NCI-H82 (cell line): Measurements from ENCODE around the gene CRELD1.

ENCODE experiments used
- DNase-seq: peaks from one replicate; lab custom pipeline; 2025; lab: John Stamatoyannopoulos, UW

The CRELD1 gene

GRCh38 chr3:9906480-9906879, 27.2 kb upstream of the CRELD1 start:
- DNase-seq = no peak

GRCh38 chr3:9908286-9908685, 25.3 kb upstream of the CRELD1 start:
- no peak for DNase-seq

GRCh38 chr3:9909221-9910013, 24.2 kb upstream of the CRELD1 start:
- DNase-seq = no peak

DNA sequence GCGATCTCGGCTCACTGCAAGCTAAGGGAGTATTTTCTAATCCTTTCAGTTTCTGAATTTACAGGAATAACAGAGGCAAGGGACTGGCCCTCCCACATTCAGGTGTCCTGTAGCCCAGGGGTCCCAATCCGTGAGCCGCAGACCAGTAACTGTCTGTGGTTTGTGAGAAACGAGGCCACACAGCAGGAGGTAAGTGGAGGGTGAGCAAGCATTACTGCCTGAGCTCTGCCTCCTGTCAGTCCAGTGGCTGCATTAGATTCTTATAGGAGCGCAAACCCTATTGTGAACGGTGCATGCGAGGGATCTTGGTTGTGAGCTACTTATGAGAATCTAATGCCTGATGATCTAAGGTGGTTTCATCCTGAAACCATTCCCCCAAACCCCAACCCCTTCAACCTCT, 21.8 kb upstream of the CRELD1 start:
- no peak for DNase-seq

DNA sequence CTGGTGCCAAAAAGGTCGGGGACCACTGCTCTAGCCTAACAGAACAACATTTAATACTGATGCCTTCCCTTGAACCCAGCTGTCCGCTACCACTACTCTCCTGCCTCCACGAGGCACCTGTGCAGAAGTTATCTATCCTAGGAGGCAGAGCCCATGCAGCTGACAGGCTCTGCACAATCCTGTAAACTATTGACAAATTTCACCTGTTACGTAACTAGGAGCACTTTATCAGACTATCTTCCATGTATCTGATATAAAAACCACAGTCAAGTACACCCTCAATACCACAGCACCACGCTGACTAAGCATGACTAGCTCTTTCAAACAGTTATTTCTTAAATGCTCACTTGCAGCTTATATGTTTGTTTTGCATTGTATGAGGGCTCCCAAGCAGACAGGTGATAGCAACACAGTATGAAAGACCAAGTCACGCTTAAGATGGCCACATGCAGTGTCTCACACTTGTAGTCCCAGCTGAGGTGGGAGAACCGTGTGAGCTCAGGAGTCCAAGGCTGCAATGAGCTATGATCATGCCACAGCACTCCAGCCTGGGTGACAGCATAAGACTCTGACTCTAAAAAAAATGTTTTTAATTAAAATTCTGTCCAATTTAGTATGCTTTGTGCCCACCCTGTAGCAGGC, 21.2 kb upstream of the CRELD1 start:
- no peak for DNase-seq

DNA sequence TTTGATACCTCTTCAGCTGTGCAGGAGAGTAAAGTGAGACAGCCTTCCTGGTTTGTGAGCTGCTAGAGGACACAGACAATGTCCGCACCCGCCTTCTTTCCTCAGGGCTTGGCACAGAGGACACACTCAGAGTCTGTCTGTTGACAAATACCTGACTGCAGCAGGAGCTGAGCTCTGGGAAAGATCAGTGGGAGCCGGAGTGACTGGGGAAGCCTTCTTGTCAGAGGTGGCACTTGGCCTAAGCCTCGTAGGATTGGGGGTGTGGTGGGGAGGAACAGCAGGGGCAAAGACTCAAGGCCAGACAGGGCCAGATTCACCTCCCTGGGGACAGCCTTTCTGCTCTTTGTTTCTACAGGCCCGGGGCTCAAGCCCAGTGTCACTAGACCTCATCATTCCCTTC, 20.0 kb upstream of the CRELD1 start:
- DNase-seq = peak; percentile 47

DNA sequence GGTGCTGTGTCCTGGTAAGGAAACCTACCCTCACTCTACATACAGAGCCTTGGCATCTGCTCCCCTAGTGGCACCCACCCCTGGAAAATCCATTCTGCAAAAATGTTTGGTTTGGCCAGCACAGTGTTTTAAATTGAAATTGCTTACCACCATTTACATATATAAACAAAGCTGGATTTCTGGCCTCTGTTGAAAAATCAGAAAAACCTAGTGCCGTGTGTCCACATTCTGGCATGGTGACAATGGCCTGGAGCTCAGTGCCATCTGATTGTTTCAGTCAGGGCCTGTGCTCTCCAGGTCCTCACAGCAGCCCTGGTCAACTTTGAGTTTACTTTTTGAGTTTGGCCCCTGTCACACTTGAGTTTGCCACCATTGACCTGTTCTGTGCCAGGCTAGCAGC, 19.6 kb upstream of the CRELD1 start:
- no peak for DNase-seq

- peak; percentile 86 for DNase-seq
Observed at GRCh38 chr3:9914559-9915253, 18.9 kb upstream of the CRELD1 start.

DNA sequence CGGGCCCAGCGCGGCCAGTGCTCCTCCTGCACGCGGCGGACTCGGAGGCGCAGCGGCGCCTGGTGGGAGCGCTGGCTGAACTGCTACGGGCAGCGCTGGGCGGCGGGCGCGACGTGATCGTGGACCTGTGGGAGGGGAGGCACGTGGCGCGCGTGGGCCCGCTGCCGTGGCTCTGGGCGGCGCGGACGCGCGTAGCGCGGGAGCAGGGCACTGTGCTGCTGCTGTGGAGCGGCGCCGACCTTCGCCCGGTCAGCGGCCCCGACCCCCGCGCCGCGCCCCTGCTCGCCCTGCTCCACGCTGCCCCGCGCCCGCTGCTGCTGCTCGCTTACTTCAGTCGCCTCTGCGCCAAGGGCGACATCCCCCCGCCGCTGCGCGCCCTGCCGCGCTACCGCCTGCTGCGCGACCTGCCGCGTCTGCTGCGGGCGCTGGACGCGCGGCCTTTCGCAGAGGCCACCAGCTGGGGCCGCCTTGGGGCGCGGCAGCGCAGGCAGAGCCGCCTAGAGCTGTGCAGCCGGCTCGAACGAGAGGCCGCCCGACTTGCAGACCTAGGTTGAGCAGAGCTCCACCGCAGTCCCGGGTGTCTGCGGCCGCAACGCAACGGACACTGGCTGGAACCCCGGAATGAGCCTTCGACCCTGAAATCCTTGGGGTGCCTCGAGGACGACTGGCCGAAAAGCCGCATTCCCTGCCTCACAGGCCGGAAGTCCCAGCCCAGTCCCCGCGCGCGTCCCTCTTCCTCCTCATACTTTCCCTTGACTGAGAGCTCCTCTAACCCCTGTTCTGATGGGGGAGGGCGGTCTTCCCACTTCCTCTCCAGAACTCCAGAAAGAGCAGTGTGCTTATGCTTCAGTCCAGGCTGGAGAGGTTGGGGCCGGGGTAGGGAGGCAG, 18.1 kb upstream of the CRELD1 start:
- peak; percentile 71 for DNase-seq

- peak; percentile 86 for DNase-seq
Observed at GRCh38 chr3:9916346-9916733, 17.3 kb upstream of the CRELD1 start.

DNA sequence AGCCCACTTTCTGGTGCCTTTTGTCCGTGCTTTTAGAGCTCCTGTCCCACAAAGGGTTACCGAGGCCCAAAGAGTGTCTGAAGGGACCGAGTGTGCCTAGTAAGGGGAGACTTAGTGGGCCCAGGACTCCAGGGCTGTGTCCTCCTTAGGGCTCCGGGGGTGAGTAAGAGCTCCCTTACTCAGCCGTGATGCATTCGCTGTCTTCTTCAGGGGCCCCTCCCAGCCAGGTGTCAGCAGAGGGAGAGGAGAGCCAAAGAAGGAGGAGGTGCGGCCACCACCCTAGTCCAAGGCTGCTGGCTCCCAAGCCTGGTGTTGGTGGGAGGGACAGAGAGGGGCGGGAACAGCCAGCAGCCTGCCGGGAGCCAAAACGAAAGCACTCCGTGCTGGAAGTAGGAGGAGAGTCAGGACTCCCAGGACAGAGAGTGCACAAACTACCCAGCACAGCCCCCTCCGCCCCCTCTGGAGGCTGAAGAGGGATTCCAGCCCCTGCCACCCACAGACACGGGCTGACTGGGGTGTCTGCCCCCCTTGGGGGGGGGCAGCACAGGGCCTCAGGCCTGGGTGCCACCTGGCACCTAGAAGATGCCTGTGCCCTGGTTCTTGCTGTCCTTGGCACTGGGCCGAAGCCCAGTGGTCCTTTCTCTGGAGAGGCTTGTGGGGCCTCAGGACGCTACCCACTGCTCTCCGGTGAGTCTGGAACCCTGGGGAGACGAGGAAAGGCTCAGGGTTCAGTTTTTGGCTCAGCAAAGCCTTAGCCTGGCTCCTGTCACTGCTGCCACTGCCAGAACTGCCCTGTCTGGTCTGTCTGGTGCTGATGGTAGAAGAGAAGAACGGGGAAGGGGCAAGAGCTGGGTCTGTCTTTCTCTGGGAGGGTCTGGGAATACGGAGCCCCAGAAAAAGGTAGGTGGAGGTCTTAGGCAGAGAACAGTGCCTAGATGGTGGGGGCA, 16.6 kb upstream of the CRELD1 start, which contains the start of gene IL17RC:
Gene IL17RC, plus strand, starts transcription at position 365 of the 947 bp plus-strand sequence. Its CDS starts 218 bp downstream, at position 583.
- peak; percentile 94 for DNase-seq

DNA sequence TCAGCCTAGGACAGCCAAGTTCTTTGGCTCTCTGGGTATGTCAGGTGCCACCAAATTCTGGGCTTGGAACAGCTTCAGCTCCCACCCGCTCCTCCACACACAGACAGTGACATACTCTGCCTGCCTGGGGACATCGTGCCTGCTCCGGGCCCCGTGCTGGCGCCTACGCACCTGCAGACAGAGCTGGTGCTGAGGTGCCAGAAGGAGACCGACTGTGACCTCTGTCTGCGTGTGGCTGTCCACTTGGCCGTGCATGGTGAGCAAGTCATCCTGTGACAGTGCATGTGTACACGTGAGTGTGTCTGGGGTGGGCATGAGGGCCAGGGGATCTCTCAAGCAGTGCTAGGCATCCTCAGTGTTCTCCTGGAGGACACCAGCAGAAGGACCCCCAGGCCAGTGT, 15.8 kb upstream of the CRELD1 start:
- DNase-seq = no peak

GRCh38 chr3:9918261-9919038, 15.2 kb upstream of the CRELD1 start:
- no peak for DNase-seq

GRCh38 chr3:9928158-9928557, 5.5 kb upstream of the CRELD1 start:
- DNase-seq = no peak

GRCh38 chr3:9930804-9931418, 2.7 kb upstream of the CRELD1 start:
- DNase-seq = peak; percentile 18

- no peak for DNase-seq
Observed at GRCh38 chr3:9932535-9932842, 1.1 kb upstream of the CRELD1 start.

DNA sequence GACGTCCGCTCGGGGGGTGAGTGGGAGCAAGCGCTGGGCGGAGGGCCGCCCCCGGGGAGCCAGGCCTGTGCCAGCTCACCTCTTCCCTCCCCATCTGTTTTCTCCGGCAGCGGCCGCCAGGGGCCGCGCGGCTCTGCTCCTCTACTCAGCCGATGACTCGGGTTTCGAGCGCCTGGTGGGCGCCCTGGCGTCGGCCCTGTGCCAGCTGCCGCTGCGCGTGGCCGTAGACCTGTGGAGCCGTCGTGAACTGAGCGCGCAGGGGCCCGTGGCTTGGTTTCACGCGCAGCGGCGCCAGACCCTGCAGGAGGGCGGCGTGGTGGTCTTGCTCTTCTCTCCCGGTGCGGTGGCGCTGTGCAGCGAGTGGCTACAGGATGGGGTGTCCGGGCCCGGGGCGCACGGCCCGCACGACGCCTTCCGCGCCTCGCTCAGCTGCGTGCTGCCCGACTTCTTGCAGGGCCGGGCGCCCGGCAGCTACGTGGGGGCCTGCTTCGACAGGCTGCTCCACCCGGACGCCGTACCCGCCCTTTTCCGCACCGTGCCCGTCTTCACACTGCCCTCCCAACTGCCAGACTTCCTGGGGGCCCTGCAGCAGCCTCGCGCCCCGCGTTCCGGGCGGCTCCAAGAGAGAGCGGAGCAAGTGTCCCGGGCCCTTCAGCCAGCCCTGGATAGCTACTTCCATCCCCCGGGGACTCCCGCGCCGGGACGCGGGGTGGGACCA, 632 bp upstream of the CRELD1 start:
- peak; percentile 85 for DNase-seq

DNA sequence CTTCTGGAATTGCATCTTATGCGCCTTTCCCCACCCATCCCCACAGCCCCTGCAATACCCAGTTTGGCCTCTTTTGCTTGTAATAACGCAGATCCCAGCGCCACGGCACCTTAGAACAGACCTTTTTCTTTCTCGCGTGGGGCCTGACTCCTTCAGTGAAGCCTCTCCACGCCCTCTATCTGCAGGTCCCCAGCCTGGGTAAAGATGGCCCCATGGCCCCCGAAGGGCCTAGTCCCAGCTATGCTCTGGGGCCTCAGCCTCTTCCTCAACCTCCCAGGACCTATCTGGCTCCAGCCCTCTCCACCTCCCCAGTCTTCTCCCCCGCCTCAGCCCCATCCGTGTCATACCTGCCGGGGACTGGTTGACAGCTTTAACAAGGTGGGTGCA, 594 bp downstream of the CRELD1 start:
- DNase-seq = no peak

DNA sequence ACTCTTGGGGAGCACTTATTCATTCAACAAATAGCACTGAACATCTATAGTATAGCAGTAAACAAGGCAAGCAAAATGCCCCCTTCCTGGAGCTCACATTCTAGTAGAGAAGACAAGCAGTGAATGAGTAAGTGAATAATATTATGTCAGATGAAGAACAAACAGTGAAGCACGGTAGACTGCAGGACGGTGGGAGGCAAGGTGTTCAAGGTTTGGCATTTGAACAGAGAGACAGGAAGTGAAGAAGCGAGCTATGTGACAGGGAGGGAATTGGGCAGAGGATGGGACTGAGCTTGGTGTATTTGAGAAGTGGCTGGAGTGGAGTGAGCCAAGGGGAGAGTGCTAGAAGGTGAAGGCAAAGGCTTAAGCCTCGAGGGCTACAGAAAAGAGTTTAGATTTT, 1.4 kb downstream of the CRELD1 start:
- no peak for DNase-seq
